HG02840 (cell line): ENCODE measurements around the gene PSMD5.

Experiments
- ATAC-seq: cut with Tn5 transposase; IDR thresholded peaks from one replicate; pipeline ENCODE4 v1.9.1; 2021; ENCODE audit warnings: mild to moderate bottlenecking, moderate library complexity, moderate number of reproducible peaks; ENCODE audit not compliant: unreplicated experiment, low FRiP score

The PSMD5 gene

GRCh38 chr9:120768247-120768646 lies 74.5 kb downstream of the PSMD5 start:
- ATAC-seq = no peak

- no peak for ATAC-seq
Observed at GRCh38 chr9:120767451-120767850, 75.3 kb downstream of the PSMD5 start.
